Posterior vena cava (tissue), 2 donors: ENCODE measurements around the gene FAM240B. TPM values are rescaled to one million over a fixed set of nuclear protein-coding genes. Genes with fewer than 3 reads are reported as not detected.

ENCODE experiments used
- DNase-seq: peaks from one replicate; pipeline ENCODE4 v3.0.0-alpha.2; 2020; ENCODE audit warnings: low spot score
- intact Hi-C, 2 donors: fragments of 100-400 bp; cut with DNase I; formaldehyde crosslinking; loops; one replicate each; pipeline versions ENCODE4 v1.14.1 to v1.14.2; 2022 to 2023
- long read RNA-seq, 2 donors: library from polyadenylated mRNA; unstranded; transcript quantifications; one replicate each; pipeline ENCODE4 v2.0.0, GENCODE V29; 2020 to 2021
- total RNA-seq, 2 donors: library from RNA; stranded (reverse); fragmentation: NEBNext Ultra II Directional; extraction: Animal tissue kit (Norgen Biotek cat#: 25700); gene quantifications; one replicate each; pipeline ENCODE4 v1.2.1, GENCODE V29; 2021
- donor health status: DM: yes; HTN: yes; CAD: no.
- donor health status: DM: yes; HTN: yes; CAD: no.

Gene FAM240B
- total RNA-seq: not detected
- long read RNA-seq, donor 1: 0 reads
- long read RNA-seq, donor 2: 0 reads

- intact Hi-C loops: no loop called here
- DNase-seq: no peak
Measured at GRCh38 chr9:38720083-38720745, at the start of gene FAM240B. Gene FAM240B (minus strand): TSS chr9:38720133. CDS start chr9:38703999, 16,134 bp downstream.

- intact Hi-C loops: no loop called here
- DNase-seq: no peak
Measured at GRCh38 chr9:38768351-38768761, 48.4 kb upstream of the FAM240B start.

GRCh38 chr9:38765101-38765500 lies 45.2 kb upstream of the FAM240B start:
- no peak for DNase-seq
- intact Hi-C loops: no loop called here

GRCh38 chr9:38761999-38762398 lies 42.1 kb upstream of the FAM240B start:
- no peak for DNase-seq
- intact Hi-C loops: no loop called here

GRCh38 chr9:38761339-38761738 lies 41.4 kb upstream of the FAM240B start:
- no peak for DNase-seq
- intact Hi-C loops: no loop called here

- intact Hi-C loops: no loop called here
- no peak for DNase-seq
Measured at GRCh38 chr9:38756702-38757101, 36.8 kb upstream of the FAM240B start.

- no peak for DNase-seq
- intact Hi-C loops: no loop called here
Measured at GRCh38 chr9:38747941-38748340, 28.0 kb upstream of the FAM240B start.

GRCh38 chr9:38747067-38747466 lies 27.1 kb upstream of the FAM240B start:
- intact Hi-C loops: no loop called here
- DNase-seq: no peak

- intact Hi-C loops: no loop called here
- no peak for DNase-seq
Measured at GRCh38 chr9:38746303-38746702, 26.4 kb upstream of the FAM240B start.

GRCh38 chr9:38744484-38744883 lies 24.6 kb upstream of the FAM240B start:
- intact Hi-C loops: no loop called here
- no peak for DNase-seq

GRCh38 chr9:38737246-38737645 lies 17.3 kb upstream of the FAM240B start:
- no peak for DNase-seq
- intact Hi-C loops: no loop called here

GRCh38 chr9:38734831-38735230 lies 14.9 kb upstream of the FAM240B start:
- intact Hi-C loops: no loop called here
- DNase-seq: no peak

- intact Hi-C loops: no loop called here
- no peak for DNase-seq
Measured at GRCh38 chr9:38733503-38733902, 13.6 kb upstream of the FAM240B start.

GRCh38 chr9:38732885-38733284 lies 13.0 kb upstream of the FAM240B start:
- no peak for DNase-seq
- intact Hi-C loops: no loop called here

- intact Hi-C loops: no loop called here
Measured at GRCh38 chr9:38727497-38728001, 7.6 kb upstream of the FAM240B start.

GRCh38 chr9:38724754-38725153 lies 4.8 kb upstream of the FAM240B start:
- intact Hi-C loops: loop anchor here in 1 of 2 donors (2.0 kb wide), 1 partner anchor 30 kb away; no protein-coding TSS in a partner anchor
- DNase-seq: no peak

More at GRCh38 chr9:38727497-38728001, 7.6 kb upstream of the FAM240B start:
- DNase-seq: no peak

- no peak for DNase-seq
- intact Hi-C loops: no loop called here
Measured at GRCh38 chr9:38718148-38718547, 1.8 kb downstream of the FAM240B start.

GRCh38 chr9:38715684-38716083 lies 4.2 kb downstream of the FAM240B start:
- intact Hi-C loops: no loop called here
- DNase-seq: no peak

- intact Hi-C loops: no loop called here
- DNase-seq: no peak
Measured at GRCh38 chr9:38713426-38713825, 6.5 kb downstream of the FAM240B start.

GRCh38 chr9:38708759-38709158 lies 11.2 kb downstream of the FAM240B start:
- no peak for DNase-seq
- intact Hi-C loops: loop anchor here in 1 of 2 donors (10.0 kb wide), 1 partner anchor 64 kb away; no protein-coding TSS in a partner anchor
